NB4 (cell line): Measurements from ENCODE around the gene NRIP1.

Source experiments
- DNase-seq: peaks from one replicate; pipeline ENCODE4 v3.0.0; 2010; ENCODE audit warnings: low read depth
- H3K4me3 ChIP-seq: one replicate; pipeline ENCODE4 v1.5.1; 2011; ENCODE audit warnings: mild to moderate bottlenecking, low read depth, low read length, moderate library complexity
- MYC ChIP-seq: IDR thresholded peaks from 2 replicates; pipeline ENCODE4 v1.6.1; 2011; ENCODE audit warnings: low read depth, low read length
- TF ChIP-seq, protein P1 (sequence below): IDR thresholded peaks from 2 replicates; pipeline ENCODE4 v1.6.1; 2011; ENCODE audit warnings: low read depth, low read length
- TF ChIP-seq, protein P2 (sequence below): IDR thresholded peaks from one replicate; pipeline ENCODE4 v1.5.1; 2012; ENCODE audit warnings: low read depth, low read length

The NRIP1 gene

DNA sequence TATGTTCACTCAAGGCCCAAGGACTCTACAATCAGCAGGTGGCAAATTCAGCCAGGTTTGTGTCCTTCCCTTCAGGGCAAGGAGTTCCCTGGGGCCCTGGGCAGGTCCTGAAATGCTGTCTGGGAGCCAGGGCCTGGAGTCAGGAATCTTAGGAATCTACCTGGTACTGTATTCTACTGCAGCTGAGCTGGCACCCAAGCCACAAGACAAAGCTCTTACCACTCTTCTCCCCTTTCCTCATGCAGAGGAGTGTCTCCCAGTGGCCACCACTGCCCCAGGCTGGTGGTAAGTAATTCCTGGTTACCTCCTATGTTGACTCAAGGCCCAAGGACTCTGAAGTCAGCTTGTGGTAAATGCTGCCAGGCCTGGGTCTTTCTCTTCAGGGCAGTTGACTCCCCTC, 153.4 kb downstream of the NRIP1 start:
- TF ChIP-seq MYC = no peak
- TF ChIP-seq, protein P1, sequence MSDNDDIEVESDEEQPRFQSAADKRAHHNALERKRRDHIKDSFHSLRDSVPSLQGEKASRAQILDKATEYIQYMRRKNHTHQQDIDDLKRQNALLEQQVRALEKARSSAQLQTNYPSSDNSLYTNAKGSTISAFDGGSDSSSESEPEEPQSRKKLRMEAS = no peak
- TF ChIP-seq, protein P2, sequence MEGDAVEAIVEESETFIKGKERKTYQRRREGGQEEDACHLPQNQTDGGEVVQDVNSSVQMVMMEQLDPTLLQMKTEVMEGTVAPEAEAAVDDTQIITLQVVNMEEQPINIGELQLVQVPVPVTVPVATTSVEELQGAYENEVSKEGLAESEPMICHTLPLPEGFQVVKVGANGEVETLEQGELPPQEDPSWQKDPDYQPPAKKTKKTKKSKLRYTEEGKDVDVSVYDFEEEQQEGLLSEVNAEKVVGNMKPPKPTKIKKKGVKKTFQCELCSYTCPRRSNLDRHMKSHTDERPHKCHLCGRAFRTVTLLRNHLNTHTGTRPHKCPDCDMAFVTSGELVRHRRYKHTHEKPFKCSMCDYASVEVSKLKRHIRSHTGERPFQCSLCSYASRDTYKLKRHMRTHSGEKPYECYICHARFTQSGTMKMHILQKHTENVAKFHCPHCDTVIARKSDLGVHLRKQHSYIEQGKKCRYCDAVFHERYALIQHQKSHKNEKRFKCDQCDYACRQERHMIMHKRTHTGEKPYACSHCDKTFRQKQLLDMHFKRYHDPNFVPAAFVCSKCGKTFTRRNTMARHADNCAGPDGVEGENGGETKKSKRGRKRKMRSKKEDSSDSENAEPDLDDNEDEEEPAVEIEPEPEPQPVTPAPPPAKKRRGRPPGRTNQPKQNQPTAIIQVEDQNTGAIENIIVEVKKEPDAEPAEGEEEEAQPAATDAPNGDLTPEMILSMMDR = no peak
- no peak overlapping the region for H3K4me3 ChIP-seq

More for the DNA sequence above, 153.4 kb downstream of the NRIP1 start:
- no peak for DNase-seq
